ENCODE results near the gene PROSER2. TPM values are rescaled to one million over a fixed set of nuclear protein-coding genes. Genes with fewer than 3 reads are reported as not detected.

The PROSER2 gene
- total and polyA plus RNA-seq, 2 experiments from 2014 or later: 0.65 to 1.2 TPM

- no peaks in the 10 kb centered on the region for H3K9me2 ChIP-seq (ENCODE audit: insufficient read depth)
- in situ Hi-C loops (cut with MboI): no loop called here
- no peaks in the 10 kb centered on the region for H4K20me1 ChIP-seq (ENCODE audit: insufficient read depth)
- TF ChIP-seq EZH2 (IDR thresholded peaks at IDR 0.05; ENCODE audit: insufficient read depth, poor library complexity, severe bottlenecking): no peak
- TF ChIP-seq EZH2phosphoT487 (IDR thresholded peaks at IDR 0.05; ENCODE audit: insufficient read depth, low read depth): no peak
- H3K4me2 ChIP-seq (ENCODE audit: unreplicated experiment): no peak overlapping the region
- H3K4me3 ChIP-seq: no peak overlapping the region
- no peak overlapping the region for H3K27ac ChIP-seq
- 68 to 77% methylated on average over 13 of the region's 13 CpGs for WGBS, 2 experiments (ENCODE audit: low coverage in 1 of 2, low lambda C conversion rate in 2 of 2, missing lambda C conversion rate in 2 of 2)
- H3F3A ChIP-seq (ENCODE audit: insufficient read depth): no peaks in the 10 kb centered on the region
- no peaks in the 10 kb centered on the region for H3K36me3 ChIP-seq (ENCODE audit: low read depth)
- no peaks in the 10 kb centered on the region for H3K4me1 ChIP-seq (ENCODE audit: insufficient read depth)
- no peaks in the 10 kb centered on the region for H3K9me3 ChIP-seq (ENCODE audit: low read depth)
- H3K9ac ChIP-seq: no peak overlapping the region
- DNase-seq: no peak
- H2AFZ ChIP-seq: no peak overlapping the region
- no peaks in the 10 kb centered on the region for H3K79me2 ChIP-seq (ENCODE audit: insufficient read depth)
- no peaks in the 10 kb centered on the region; the same call in 1 of the 2 replicates for H3K27me3 ChIP-seq (replicated peaks; ENCODE audit: insufficient read depth)
Measured at GRCh38 chr10:11863353-11864109, 40.4 kb downstream of the PROSER2 start.

GRCh38 chr10:11864727-11865126, 41.6 kb downstream of the PROSER2 start:
- no peaks in the 10 kb centered on the region for H3K9me3 ChIP-seq (ENCODE audit: low read depth)
- H3K9ac ChIP-seq: no peak overlapping the region
- no peaks in the 10 kb centered on the region for H3K36me3 ChIP-seq (ENCODE audit: low read depth)
- no peak overlapping the region for H3K4me2 ChIP-seq (ENCODE audit: unreplicated experiment)
- 71 to 74% methylated on average over 6 of the region's 6 CpGs for WGBS, 2 experiments (ENCODE audit: low coverage in 1 of 2, low lambda C conversion rate in 2 of 2, missing lambda C conversion rate in 2 of 2)
- H3K79me2 ChIP-seq (ENCODE audit: insufficient read depth): no peaks in the 10 kb centered on the region
- no peaks in the 10 kb centered on the region for H3K9me2 ChIP-seq (ENCODE audit: insufficient read depth)
- no peaks in the 10 kb centered on the region; the same call in 1 of the 2 replicates for H3K27me3 ChIP-seq (replicated peaks; ENCODE audit: insufficient read depth)
- no peaks in the 10 kb centered on the region for H3F3A ChIP-seq (ENCODE audit: insufficient read depth)
- in situ Hi-C loops (cut with MboI): no loop called here
- no peak for DNase-seq
- no peak overlapping the region for H3K27ac ChIP-seq
- TF ChIP-seq EZH2phosphoT487 (IDR thresholded peaks at IDR 0.05; ENCODE audit: insufficient read depth, low read depth) (no peak), EZH2 (IDR thresholded peaks at IDR 0.05; ENCODE audit: insufficient read depth, poor library complexity, severe bottlenecking) (no peak)
- no peak overlapping the region for H3K4me3 ChIP-seq
- H2AFZ ChIP-seq: no peak overlapping the region
- H4K20me1 ChIP-seq (ENCODE audit: insufficient read depth): no peaks in the 10 kb centered on the region
- no peaks in the 10 kb centered on the region for H3K4me1 ChIP-seq (ENCODE audit: insufficient read depth)

- no peak for DNase-seq
- Histone ChIP-seq H3K9me2 (ENCODE audit: insufficient read depth) (no peaks in the 10 kb centered on the region), H3K27ac (no peak overlapping the region), H2AFZ (no peak overlapping the region), H3K27me3 (replicated peaks; ENCODE audit: insufficient read depth) (peaks cover 5% of the 10 kb centered on the region; the same call in 1 of the 2 replicates), H3K4me3 (no peak overlapping the region), H3K36me3 (ENCODE audit: low read depth) (no peaks in the 10 kb centered on the region), H3K9me3 (ENCODE audit: low read depth) (no peaks in the 10 kb centered on the region), H3F3A (ENCODE audit: insufficient read depth) (no peaks in the 10 kb centered on the region), H3K79me2 (ENCODE audit: insufficient read depth) (no peaks in the 10 kb centered on the region), H4K20me1 (ENCODE audit: insufficient read depth) (no peaks in the 10 kb centered on the region), H3K4me1 (ENCODE audit: insufficient read depth) (no peaks in the 10 kb centered on the region), H3K4me2 (ENCODE audit: unreplicated experiment) (no peak overlapping the region), H3K9ac (no peak overlapping the region)
- TF ChIP-seq EZH2 (IDR thresholded peaks at IDR 0.05; ENCODE audit: insufficient read depth, poor library complexity, severe bottlenecking) (no peak), EZH2phosphoT487 (IDR thresholded peaks at IDR 0.05; ENCODE audit: insufficient read depth, low read depth) (no peak)
- in situ Hi-C loops (cut with MboI): no loop called here
- WGBS, 2 experiments (ENCODE audit: low coverage in 1 of 2, low lambda C conversion rate in 2 of 2, missing lambda C conversion rate in 2 of 2): 57% methylated on average over 11 of the region's 11 CpGs
Measured at GRCh38 chr10:11865561-11865960, 42.4 kb downstream of the PROSER2 start.

GRCh38 chr10:11866199-11866925, 43.2 kb downstream of the PROSER2 start:
- H4K20me1 ChIP-seq (ENCODE audit: insufficient read depth): no peaks in the 10 kb centered on the region
- no peak overlapping the region for H3K9ac ChIP-seq
- no peak overlapping the region for H3K4me2 ChIP-seq (ENCODE audit: unreplicated experiment)
- H3K36me3 ChIP-seq (ENCODE audit: low read depth): no peaks in the 10 kb centered on the region
- H3K9me2 ChIP-seq (ENCODE audit: insufficient read depth): no peaks in the 10 kb centered on the region
- H3K27ac ChIP-seq: no peak overlapping the region
- H3K27me3 ChIP-seq (replicated peaks; ENCODE audit: insufficient read depth): peaks cover 5% of the 10 kb centered on the region; the same call in 1 of the 2 replicates
- WGBS, 2 experiments (ENCODE audit: low coverage in 1 of 2, low lambda C conversion rate in 2 of 2, missing lambda C conversion rate in 2 of 2): 89 to 93% methylated on average over 18 of the region's 18 CpGs
- in situ Hi-C loops (cut with MboI): no loop called here
- no peaks in the 10 kb centered on the region for H3K79me2 ChIP-seq (ENCODE audit: insufficient read depth)
- no peak for TF ChIP-seq EZH2 (IDR thresholded peaks at IDR 0.05; ENCODE audit: insufficient read depth, poor library complexity, severe bottlenecking)
- TF ChIP-seq EZH2phosphoT487 (IDR thresholded peaks at IDR 0.05; ENCODE audit: insufficient read depth, low read depth): no peak
- H3K4me1 ChIP-seq (ENCODE audit: insufficient read depth): no peaks in the 10 kb centered on the region
- DNase-seq: no peak
- no peak overlapping the region for H2AFZ ChIP-seq
- no peak overlapping the region for H3K4me3 ChIP-seq
- no peaks in the 10 kb centered on the region for H3F3A ChIP-seq (ENCODE audit: insufficient read depth)
- no peaks in the 10 kb centered on the region for H3K9me3 ChIP-seq (ENCODE audit: low read depth)

All from GM23248 (cell line).